ENCODE data around the gene VAV3. TPM values are rescaled to one million over a fixed set of nuclear protein-coding genes. Genes with fewer than 3 reads are reported as not detected.

The VAV3 gene
- total and polyA plus RNA-seq, 10 of the 15 experiments (the other 5 are each of a cell fraction or from before 2014, with no cell fraction given), result 0.84 to 5.5 (median 3.4) TPM

- TF ChIP-seq HSF1 (IDR thresholded peaks at IDR 0.05; ENCODE audit: low read depth, low read length) (no peak), SREBF1 (IDR thresholded peaks at IDR 0.05; ENCODE audit: low read length) (no peak), SUZ12 (IDR thresholded peaks at IDR 0.05; ENCODE audit: unreplicated experiment) (no peak), FOXM1 (IDR thresholded peaks at IDR 0.05; ENCODE audit: low read depth, low read length) (no peak), EP300 (IDR thresholded peaks at IDR 0.05; ENCODE audit: borderline replicate concordance in 1 of 2, control insufficient read depth in 1 of 2, low read depth in 2 of 2, low read length in 2 of 2) (no peak), ZSCAN29 (IDR thresholded peaks at IDR 0.05) (no peak), ZNF207 (IDR thresholded peaks at IDR 0.05; ENCODE audit: borderline replicate concordance) (no peak), ZZZ3 (IDR thresholded peaks at IDR 0.05; ENCODE audit: control insufficient read depth, insufficient read length, low read depth) (no peak), MXI1 (IDR thresholded peaks at IDR 0.05; ENCODE audit: low read depth, low read length) (no peak), HDAC6 (IDR thresholded peaks at IDR 0.05; ENCODE audit: unreplicated experiment) (no peak), IKZF2 (IDR thresholded peaks at IDR 0.05) (no peak), CHD2 (IDR thresholded peaks at IDR 0.05; ENCODE audit: borderline replicate concordance, low read depth, low read length) (no peak)
Measured at GRCh38 chr1:107662971-107663370, 302.0 kb downstream of the VAV3 start (continued).

- Histone ChIP-seq H3K4me2 (ENCODE audit: control insufficient read depth, insufficient read depth) (no peak overlapping the region), H3K79me2 (ENCODE audit: control insufficient read depth, insufficient read depth, low read length) (no peaks in the 10 kb centered on the region), H2AFZ (ENCODE audit: control insufficient read depth, low read depth, low read length) (no peak overlapping the region), H3K4me1 (ENCODE audit: control insufficient read depth, insufficient read depth, low read length) (no peaks in the 10 kb centered on the region), H3K9ac (ENCODE audit: control insufficient read depth, insufficient read depth, low read length) (no peak overlapping the region), H4K20me1 (ENCODE audit: control insufficient read depth, insufficient read depth) (no peaks in the 10 kb centered on the region), H3K9me3 (replicated peaks; ENCODE audit: control insufficient read depth, insufficient read depth, low read length) (no peaks in the 10 kb centered on the region), H3K27ac (ENCODE audit: control insufficient read depth, insufficient read depth) (no peak overlapping the region), H3K27me3 (replicated peaks in 1 of 2; ENCODE audit: control insufficient read depth in 2 of 2, insufficient read depth in 2 of 2, low read length in 1 of 2) (no peaks in the 10 kb centered on the region), H3K36me3 (ENCODE audit: control insufficient read depth in 2 of 2, insufficient read depth in 2 of 2, low read length in 1 of 2) (no peaks in the 10 kb centered on the region), H3K4me3 (no peak overlapping the region)
- ATAC-seq (no peak), DNase-seq (ENCODE audit: low read depth, low spot score) (no peak), FAIRE-seq (no peak)
- SMC1A ChIA-PET (ENCODE audit: uncharacterized antibody, unreplicated experiment), result no interaction called here
- intact Hi-C loops (cut with micrococcal nuclease; ENCODE audit: unreplicated experiment) (no loop called here), in situ Hi-C loops (cut with MboI) (no loop called here)
- RAD21 ChIA-PET (ENCODE audit: unreplicated experiment), result no interaction called here
- CTCF ChIA-PET, result no interaction called here
- POLR2A ChIA-PET, result no interaction called here
- BruUV-seq (replicated peaks), result no TSS peak
- WGBS (ENCODE audit: insufficient coverage, insufficient replicate concordance, low lambda C conversion rate, missing lambda C conversion rate), result 51% methylated on average over 7 of the region's 7 CpGs
- TF ChIP-seq MLLT1 (IDR thresholded peaks at IDR 0.05) (no peak), SMC3 (IDR thresholded peaks at IDR 0.05; ENCODE audit: borderline replicate concordance, low read length) (no peak), FOS (IDR thresholded peaks at IDR 0.05; ENCODE audit: borderline replicate concordance, extremely low read depth, insufficient read length) (no peak), ZBED1 (IDR thresholded peaks at IDR 0.05; ENCODE audit: borderline replicate concordance) (no peak), PRDM15 (CRISPR knock-in tag; IDR thresholded peaks at IDR 0.05) (no peak), HDAC6 (IDR thresholded peaks at IDR 0.05; ENCODE audit: unreplicated experiment) (no peak), CREM (IDR thresholded peaks at IDR 0.05; ENCODE audit: low read depth) (no peak)
Measured at GRCh38 chr1:107661158-107661557, 303.8 kb downstream of the VAV3 start.

Measured in GM12878 (cell line).